H1 (cell line): ENCODE measurements around the gene AP2A2. TPM values are rescaled to one million over a fixed set of nuclear protein-coding genes. Genes with fewer than 3 reads are reported as not detected.

Source experiments
- CTCF ChIA-PET: fragments of 300-600 bp; sonication (Branson Sonifier 250); formaldehyde crosslinking; loops from one replicate; lab custom pipeline; 2021; ENCODE audit not compliant: partially characterized antibody; lab: Charles Lee
- POLR2A ChIA-PET: fragments of 300-600 bp; sonication (Branson Sonifier 250); formaldehyde crosslinking; loops from one replicate; lab custom pipeline; 2021; ENCODE audit warnings: inconsistent platforms; ENCODE audit not compliant: partially characterized antibody; lab: Charles Lee
- DNase-seq, 2 experiments: peaks; one replicate each; pipeline versions ENCODE4 v3.0.0 to v3.0.0-alpha.2; 2010 to 2022; ENCODE audit warnings: low spot score in 2 of 2, low read depth in 1 of 2, mixed read lengths in 1 of 2
- FAIRE-seq: peaks from 2 replicates; lab custom pipeline; 2011; peaks lifted over from hg19 to GRCh38; lab: Jason Lieb, UNC
- H2AFZ ChIP-seq: 2 replicates; pipeline ENCODE4 v1.8.1; 2012; ENCODE audit warnings: low read length, inconsistent platforms
- H2AK5ac ChIP-seq: 2 replicates; pipeline ENCODE4 v1.6.1; 2013; ENCODE audit warnings: low read depth, low read length
- H2BK120ac ChIP-seq: replicated peaks from 2 replicates; pipeline ENCODE3; 2013; ENCODE audit warnings: low read depth, low read length, inconsistent platforms
- H2BK12ac ChIP-seq: 2 replicates; pipeline ENCODE4 v1.6.1; 2013; ENCODE audit warnings: low read depth, low read length
- H2BK15ac ChIP-seq: 2 replicates; pipeline ENCODE4 v1.6.1; 2013; ENCODE audit warnings: low read length
- H2BK20ac ChIP-seq: 2 replicates; pipeline ENCODE4 v1.6.1; 2013; ENCODE audit warnings: low read length
- H2BK5ac ChIP-seq: 2 replicates; pipeline ENCODE4 v1.6.1; 2013; ENCODE audit warnings: low read depth, low read length
- H3K14ac ChIP-seq: 2 replicates; pipeline ENCODE4 v1.6.1; 2013; ENCODE audit warnings: inconsistent platforms; ENCODE audit not compliant: insufficient read length
- H3K18ac ChIP-seq: 2 replicates; pipeline ENCODE4 v1.6.1; 2013; ENCODE audit warnings: low read length; ENCODE audit errors: extremely low read depth
- H3K23ac ChIP-seq: 2 replicates; pipeline ENCODE4 v1.6.1; 2013; ENCODE audit warnings: inconsistent platforms; ENCODE audit not compliant: insufficient read length
- H3K23me2 ChIP-seq: 2 replicates; pipeline ENCODE4 v1.6.1; 2013; ENCODE audit warnings: low read depth, low read length
- H3K27ac ChIP-seq: 2 replicates; pipeline ENCODE4 v1.6.1; 2011; ENCODE audit warnings: low read depth, low read length, inconsistent platforms
- H3K27me3 ChIP-seq, 4 experiments: replicated peaks in 1 of 4; 1 replicate in 1 of 4; 2 replicates in 3 of 4; pipeline versions ENCODE4 v1.6.1 to v1.8.1; 2011 to 2013; ENCODE audit warnings: low read length in 3 of 4, mild to moderate bottlenecking in 3 of 4, inconsistent platforms in 2 of 4, mixed read lengths in 2 of 4, moderate library complexity in 1 of 4; ENCODE audit not compliant: control insufficient read depth in 3 of 4, insufficient read depth in 3 of 4; ENCODE audit errors: extremely low read depth in 1 of 4
- H3K36me3 ChIP-seq, 4 experiments: 2 replicates each; pipeline versions ENCODE4 v1.6.1 to v1.8.1; 2011 to 2013; ENCODE audit warnings: mild to moderate bottlenecking in 4 of 4, low read length in 3 of 4, moderate library complexity in 2 of 4, control low read depth in 1 of 4, inconsistent platforms in 1 of 4; ENCODE audit not compliant: insufficient read depth in 4 of 4, control insufficient read depth in 2 of 4
- H3K4ac ChIP-seq: replicated peaks from 2 replicates; pipeline ENCODE3; 2013; ENCODE audit warnings: low read length, low read depth, mixed read lengths, inconsistent platforms; ENCODE audit not compliant: insufficient read length
- H3K4me1 ChIP-seq, 4 experiments: replicated peaks in 1 of 4; 1 replicate in 1 of 4; 2 replicates in 3 of 4; pipeline versions ENCODE4 v1.6.1 to v1.8.1; 2011 to 2013; ENCODE audit warnings: low read length in 3 of 4, inconsistent platforms in 2 of 4, mixed read lengths in 1 of 4; ENCODE audit not compliant: insufficient read depth in 4 of 4, control insufficient read depth in 3 of 4
- H3K4me2 ChIP-seq, 2 experiments: 2 replicates each; pipeline versions ENCODE4 v1.6.1 to v1.8.1; 2011 to 2013; ENCODE audit warnings: low read depth in 2 of 2, low read length in 2 of 2, control low read depth in 1 of 2, inconsistent platforms in 1 of 2, mild to moderate bottlenecking in 1 of 2; ENCODE audit not compliant: insufficient read depth in 1 of 2
- H3K4me3 ChIP-seq, 4 experiments: fragments of 200-600, 300-600 bp in 1 of 4; sonication (generic), shearing (Covaris generic), sonication (Bioruptor Twin) in 1 of 4; 2 replicates each; pipeline versions ENCODE4 v1.5.1 to v1.8.1; 2011 to 2016; ENCODE audit warnings: low read length in 4 of 4, low read depth in 3 of 4, control low read depth in 2 of 4, inconsistent platforms in 2 of 4, mild to moderate bottlenecking in 2 of 4, mixed read lengths in 1 of 4, moderate library complexity in 1 of 4; ENCODE audit not compliant: insufficient read depth in 2 of 4; ENCODE audit errors: extremely low read depth in 1 of 4
- H3K56ac ChIP-seq: replicated peaks from 2 replicates; pipeline ENCODE3; 2013; ENCODE audit warnings: low read depth, mild to moderate bottlenecking, mixed read lengths, low read length, inconsistent platforms; ENCODE audit not compliant: insufficient read length
- H3K79me1 ChIP-seq: 2 replicates; pipeline ENCODE4 v1.6.1; 2013; ENCODE audit warnings: low read depth, low read length, control low read depth
- H3K79me2 ChIP-seq, 2 experiments: 2 replicates each; pipeline versions ENCODE4 v1.6.1 to v1.8.1; 2012 to 2013; ENCODE audit warnings: low read length in 2 of 2, mild to moderate bottlenecking in 2 of 2, inconsistent platforms in 1 of 2; ENCODE audit not compliant: insufficient read depth in 2 of 2, control insufficient read depth in 1 of 2
- H3K9ac ChIP-seq, 4 experiments: replicated peaks in 1 of 4; 1 replicate in 1 of 4; 2 replicates in 3 of 4; pipeline versions ENCODE4 v1.6.1 to v1.8.1; 2011 to 2013; ENCODE audit warnings: low read depth in 3 of 4, low read length in 3 of 4, control low read depth in 2 of 4, mild to moderate bottlenecking in 2 of 4, moderate library complexity in 2 of 4, inconsistent platforms in 1 of 4; ENCODE audit errors: extremely low read depth in 1 of 4
- H3K9me3 ChIP-seq, 2 experiments: 2 replicates each; pipeline versions ENCODE4 v1.6.1 to v1.8.1; 2012 to 2013; ENCODE audit warnings: mild to moderate bottlenecking in 2 of 2, moderate library complexity in 2 of 2, control low read depth in 1 of 2, inconsistent platforms in 1 of 2, low read depth in 1 of 2, low read length in 1 of 2, mixed read lengths in 1 of 2; ENCODE audit not compliant: insufficient read depth in 2 of 2
- H4K20me1 ChIP-seq, 2 experiments: replicated peaks in 1 of 2; 2 replicates each; pipeline versions ENCODE3 to v1.8.1; 2011 to 2013; ENCODE audit warnings: inconsistent platforms in 2 of 2, low read length in 2 of 2, mild to moderate bottlenecking in 1 of 2; ENCODE audit not compliant: insufficient read depth in 2 of 2, control insufficient read depth in 1 of 2
- H4K5ac ChIP-seq: 2 replicates; pipeline ENCODE4 v1.6.1; 2013; ENCODE audit warnings: low read length, low read depth, mixed read lengths, inconsistent platforms; ENCODE audit not compliant: insufficient read length
- H4K8ac ChIP-seq: 2 replicates; pipeline ENCODE4 v1.8.0; 2013; ENCODE audit warnings: mild to moderate bottlenecking, moderate library complexity, low read length, inconsistent platforms; ENCODE audit not compliant: insufficient read depth; ENCODE audit errors: extremely low read depth
- H4K91ac ChIP-seq: replicated peaks from 2 replicates; pipeline ENCODE3; 2013; ENCODE audit warnings: low read length, mixed read lengths, inconsistent platforms; ENCODE audit not compliant: insufficient read length
- BCL11A ChIP-seq, 2 experiments: IDR thresholded peaks; one replicate each; pipeline ENCODE4 v1.6.1; 2011; ENCODE audit warnings: low read depth in 2 of 2, low read length in 2 of 2, mild to moderate bottlenecking in 2 of 2
- RAD21 ChIP-seq, 2 experiments: IDR thresholded peaks in 1 of 2; conservative IDR thresholded peaks in 1 of 2; 2 replicates each; pipeline ENCODE4 v1.6.1; 2011; ENCODE audit warnings: low read depth in 2 of 2, low read length in 2 of 2, improper control_type of control experiment in 1 of 2, inconsistent platforms in 1 of 2, mild to moderate bottlenecking in 1 of 2, moderate library complexity in 1 of 2
- RNF2 ChIP-seq: fragments of 200-900, 300-1000 bp; sonication (generic); IDR thresholded peaks from 2 replicates; pipeline ENCODE4 v1.7.1; 2016; ENCODE audit warnings: borderline replicate concordance, low read depth, mild to moderate bottlenecking, antibody characterized with exemption, low read length; ENCODE audit not compliant: poor library complexity, severe bottlenecking; ENCODE audit errors: missing control alignments
- WGBS, 2 experiments: shearing (Covaris generic) in 1 of 2; methylation state at CpG; one replicate each; pipeline versions ENCODE4 v1.1.6 to v1.1.7; 2013 to 2015; ENCODE audit warnings: low lambda C conversion rate in 2 of 2, mixed read lengths in 2 of 2, inconsistent platforms in 1 of 2, low coverage in 1 of 2, missing lambda C conversion rate in 1 of 2; ENCODE audit not compliant: insufficient replicate concordance in 2 of 2, insufficient coverage in 1 of 2, insufficient read length in 1 of 2; ENCODE audit errors: extremely low coverage in 1 of 2, missing lambda C conversion rate in 1 of 2; 5-methylcytosine and 5-hydroxymethylcytosine counted together
- polyA plus RNA-seq, 7 experiments: library from polyadenylated mRNA; depleted of rRNA in 3 of 7; stranded (reverse) in 5 of 7; unstranded in 2 of 7; fragments of >200 nt in 5 of 7; fragments of 200-250 nt in 2 of 7; gene quantifications; 1 replicate in 5 of 7; 2 replicates in 1 of 7; 4 replicates in 1 of 7; pipeline versions ENCODE4 v1.2.1 to v1.2.3, GENCODE V29; 2011 to 2013; ENCODE audit warnings: missing spikeins in 2 of 7, mixed read lengths in 2 of 7
- total RNA-seq: library from RNA; stranded (reverse); fragmentation: NEBNext Ultra II Directional; extraction: Animal tissue kit (Norgen Biotek cat#: 25700); gene quantifications from 2 replicates; pipeline ENCODE4 v1.2.1, GENCODE V29; 2021
- TF ChIP-seq, protein P1 (sequence below), 3 experiments: IDR thresholded peaks; 1 replicate in 2 of 3; 2 replicates in 1 of 3; pipeline versions ENCODE4 v1.5.1 to v1.6.1; 2011; ENCODE audit warnings: low read length in 3 of 3, mild to moderate bottlenecking in 3 of 3, inconsistent platforms in 2 of 3, low read depth in 1 of 3, moderate library complexity in 1 of 3; ENCODE audit not compliant: insufficient read depth in 1 of 3; ENCODE audit errors: control extremely low read depth in 1 of 3

AP2A2 gene
- total and polyA plus RNA-seq, 2 of the 8 experiments (the other 6 are each of a cell fraction or from before 2014, with no cell fraction given), result 50.0 to 65.0 TPM

DNA sequence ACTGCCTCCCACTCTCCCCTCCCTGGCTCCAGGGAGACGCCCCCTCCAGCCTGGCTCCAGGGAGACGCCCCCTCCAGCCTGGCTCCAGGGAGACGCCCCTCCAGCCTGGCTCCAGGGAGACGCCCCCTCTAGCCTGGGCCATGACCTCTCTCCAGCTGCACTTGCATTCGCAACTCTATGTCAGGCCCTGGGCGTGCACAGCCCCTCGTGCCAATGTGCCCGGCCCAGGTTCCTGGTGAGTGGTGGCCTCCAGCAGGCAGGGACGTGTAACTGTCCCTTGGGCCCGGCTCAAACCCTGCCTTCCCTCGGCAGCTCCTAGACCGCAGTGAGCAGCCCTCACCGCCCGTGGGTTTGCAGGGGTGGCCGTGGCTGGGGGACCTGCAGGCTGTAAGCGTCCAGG, 104.0 kb downstream of the AP2A2 start:
- Histone ChIP-seq H3K4me2 (no peak overlapping the region), H4K8ac (no peak overlapping the region), H3K23me2 (peaks cover 7% of the 10 kb centered on the region), H2BK20ac (no peak overlapping the region), H4K5ac (no peak overlapping the region), H3K4ac (no peak overlapping the region), H2BK5ac (no peak overlapping the region), H3K9ac (no peak overlapping the region), H4K91ac (no peak overlapping the region), H3K27ac (no peak overlapping the region), H3K79me2 (no peaks in the 10 kb centered on the region), H2BK120ac (no peak overlapping the region), H3K56ac (no peak overlapping the region), H3K4me3 (no peak overlapping the region), H3K9me3 (no peaks in the 10 kb centered on the region), H3K18ac (no peak overlapping the region), H4K20me1 (peaks cover 0 to 9% of the 10 kb centered on the region in 2 experiments), H2AK5ac (no peak overlapping the region), H3K27me3 (no peaks in the 10 kb centered on the region), H3K14ac (no peak overlapping the region), H3K4me1 (0 out of 7 replicates have a peak, but pooled peaks cover 0 to 2% (median 0%) of the 10 kb centered on the region in 4 experiments), H3K36me3 (no peaks in the 10 kb centered on the region), H3K23ac (no peak overlapping the region), H3K79me1 (peaks cover 4% of the 10 kb centered on the region; the same call in 1 of the 2 replicates), H2AFZ (no peak overlapping the region), H2BK15ac (no peak overlapping the region), H2BK12ac (no peak overlapping the region)
- 92% methylated on average over 15 of the region's 16 CpGs; no CpG with 5 or more reads in 1 of the 2 experiments for WGBS, 2 experiments
- TF ChIP-seq RNF2, result no peak
- TF ChIP-seq, protein P1, sequence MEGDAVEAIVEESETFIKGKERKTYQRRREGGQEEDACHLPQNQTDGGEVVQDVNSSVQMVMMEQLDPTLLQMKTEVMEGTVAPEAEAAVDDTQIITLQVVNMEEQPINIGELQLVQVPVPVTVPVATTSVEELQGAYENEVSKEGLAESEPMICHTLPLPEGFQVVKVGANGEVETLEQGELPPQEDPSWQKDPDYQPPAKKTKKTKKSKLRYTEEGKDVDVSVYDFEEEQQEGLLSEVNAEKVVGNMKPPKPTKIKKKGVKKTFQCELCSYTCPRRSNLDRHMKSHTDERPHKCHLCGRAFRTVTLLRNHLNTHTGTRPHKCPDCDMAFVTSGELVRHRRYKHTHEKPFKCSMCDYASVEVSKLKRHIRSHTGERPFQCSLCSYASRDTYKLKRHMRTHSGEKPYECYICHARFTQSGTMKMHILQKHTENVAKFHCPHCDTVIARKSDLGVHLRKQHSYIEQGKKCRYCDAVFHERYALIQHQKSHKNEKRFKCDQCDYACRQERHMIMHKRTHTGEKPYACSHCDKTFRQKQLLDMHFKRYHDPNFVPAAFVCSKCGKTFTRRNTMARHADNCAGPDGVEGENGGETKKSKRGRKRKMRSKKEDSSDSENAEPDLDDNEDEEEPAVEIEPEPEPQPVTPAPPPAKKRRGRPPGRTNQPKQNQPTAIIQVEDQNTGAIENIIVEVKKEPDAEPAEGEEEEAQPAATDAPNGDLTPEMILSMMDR (IDR thresholded peaks at IDR 0.05; ENCODE audit: control extremely low read depth in 1 of 3, insufficient read depth in 1 of 3, low read depth in 1 of 3, low read length in 3 of 3), result peak in 1 of 3 experiments; percentile 9; a peak in 1 of 4 replicates
- TF ChIP-seq BCL11A (IDR thresholded peaks at IDR 0.05; ENCODE audit: low read depth in 2 of 2, low read length in 2 of 2), result no peak
- peak; percentile 11 to 33; a peak in 3 of 4 replicates for TF ChIP-seq RAD21 (IDR thresholded peaks at IDR 0.05 in 1 of 2, conservative IDR thresholded peaks at IDR 0.05 in 1 of 2; ENCODE audit: low read depth in 2 of 2, low read length in 2 of 2)
- FAIRE-seq (no peak), DNase-seq (no peak)
- POLR2A ChIA-PET, result interaction anchor here (1.0 to 2.5 kb wide), 5 partner anchors 11 to 85 kb away, joined by 3 to 12 read pairs (median 4); no protein-coding TSS in a partner anchor
- CTCF ChIA-PET, result interaction anchor here (0.6 to 1.3 kb wide), 5 partner anchors 9 to 566 kb away, joined by 3 to 5 read pairs (median 3); no protein-coding TSS in a partner anchor
